ENCODE measurements around the gene MTR.
A peak's percentile ranks its signal among the peaks of the same experiment; 100 is the strongest.

The MTR gene

GRCh38 chr1:236779312-236779711 is 15.8 kb upstream of the MTR start:
- DNase-seq (ENCODE audit: low spot score) = no peak

GRCh38 chr1:236785477-236785876 is 9.6 kb upstream of the MTR start:
- DNase-seq (ENCODE audit: low spot score) = no peak

GRCh38 chr1:236786453-236786852 is 8.6 kb upstream of the MTR start:
- no peak for DNase-seq (ENCODE audit: low spot score)

GRCh38 chr1:236794585-236795034 is 482 bp upstream of the MTR start:
- no peak for DNase-seq (ENCODE audit: low spot score)

GRCh38 chr1:236795757-236796667 is 920 bp downstream of the MTR start:
- no peak for DNase-seq (ENCODE audit: low spot score)

- no peak for DNase-seq (ENCODE audit: low spot score)
Measured at GRCh38 chr1:236799001-236799400, 3.9 kb downstream of the MTR start.

GRCh38 chr1:236800002-236800620 is 5.0 kb downstream of the MTR start:
- no peak for DNase-seq (ENCODE audit: low spot score)

GRCh38 chr1:236800623-236801022 is 5.5 kb downstream of the MTR start:
- no peak for DNase-seq (ENCODE audit: low spot score)

GRCh38 chr1:236802264-236802663 is 7.2 kb downstream of the MTR start:
- no peak for DNase-seq (ENCODE audit: low spot score)

GRCh38 chr1:236806634-236807033 is 11.5 kb downstream of the MTR start:
- DNase-seq (ENCODE audit: low spot score) = no peak

GRCh38 chr1:236808005-236808404 is 12.9 kb downstream of the MTR start:
- no peak for DNase-seq (ENCODE audit: low spot score)

GRCh38 chr1:236808564-236809130 is 13.6 kb downstream of the MTR start:
- DNase-seq (ENCODE audit: low spot score) = no peak

GRCh38 chr1:236809148-236809547 is 14.1 kb downstream of the MTR start:
- DNase-seq (ENCODE audit: low spot score) = no peak

GRCh38 chr1:236810018-236810417 is 14.9 kb downstream of the MTR start:
- no peak for DNase-seq (ENCODE audit: low spot score)

- DNase-seq (ENCODE audit: low spot score) = no peak
Measured at GRCh38 chr1:236812334-236813030, 17.4 kb downstream of the MTR start.

- DNase-seq (ENCODE audit: low spot score) = no peak
Measured at GRCh38 chr1:236815941-236816340, 20.8 kb downstream of the MTR start.

- no peak for DNase-seq (ENCODE audit: low spot score)
Measured at GRCh38 chr1:236819856-236820255, 24.8 kb downstream of the MTR start.

- no peak for DNase-seq (ENCODE audit: low spot score)
Measured at GRCh38 chr1:236821091-236821627, 26.1 kb downstream of the MTR start.

- no peak for DNase-seq (ENCODE audit: low spot score)
Measured at GRCh38 chr1:236823559-236823958, 28.5 kb downstream of the MTR start.

- peak; percentile 38 for DNase-seq (ENCODE audit: low spot score)
Measured at GRCh38 chr1:236829085-236829484, 34.0 kb downstream of the MTR start.

GRCh38 chr1:236830116-236830515 is 35.0 kb downstream of the MTR start:
- no peak for DNase-seq (ENCODE audit: low spot score)

- DNase-seq (ENCODE audit: low spot score) = no peak
Measured at GRCh38 chr1:236830560-236830959, 35.5 kb downstream of the MTR start.

Measured in Ammon's horn (tissue), 1 donor.